ENCODE data around the gene FGF18. TPM values are rescaled to one million over a fixed set of nuclear protein-coding genes. Genes with fewer than 3 reads are reported as not detected.
A peak's percentile ranks its signal among the peaks of the same experiment; 100 is the strongest.

FGF18 gene
- total RNA-seq, 2 donors from 2014 or later = not detected

DNA sequence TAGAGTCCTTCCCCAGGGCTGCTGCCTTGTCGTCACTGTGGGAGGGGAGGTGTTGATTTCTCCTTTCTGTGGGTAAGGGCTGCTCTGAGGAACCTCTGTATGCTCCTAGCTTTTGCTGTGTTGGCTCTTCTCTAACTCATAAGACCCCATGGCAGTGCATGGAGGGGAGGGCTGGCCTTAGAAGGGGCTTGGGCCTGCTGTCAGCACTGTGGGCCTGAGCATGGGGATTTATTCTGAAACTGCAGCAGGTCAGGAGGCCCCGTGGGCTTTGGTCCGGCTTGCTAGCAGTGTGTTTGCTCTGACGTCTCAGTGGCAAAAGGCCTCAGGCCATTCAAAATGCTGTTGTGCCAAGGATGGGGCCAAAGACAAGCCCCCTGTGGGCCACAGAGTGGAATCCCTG is 6.8 kb downstream of the FGF18 start:
- no peak for ATAC-seq
- intact Hi-C loops (cut with DNase I) = loop anchor here (10.0 kb wide), 2 partner anchors 469 to 629 kb away; no protein-coding TSS in a partner anchor
- 87% methylated on average over 4 of the region's 4 CpGs; no CpG with 5 or more reads in 1 of the 2 donors for WGBS, 2 donors
- TF ChIP-seq POLR2A (IDR thresholded peaks at IDR 0.05) = no peak
- TF ChIP-seq, protein P1, sequence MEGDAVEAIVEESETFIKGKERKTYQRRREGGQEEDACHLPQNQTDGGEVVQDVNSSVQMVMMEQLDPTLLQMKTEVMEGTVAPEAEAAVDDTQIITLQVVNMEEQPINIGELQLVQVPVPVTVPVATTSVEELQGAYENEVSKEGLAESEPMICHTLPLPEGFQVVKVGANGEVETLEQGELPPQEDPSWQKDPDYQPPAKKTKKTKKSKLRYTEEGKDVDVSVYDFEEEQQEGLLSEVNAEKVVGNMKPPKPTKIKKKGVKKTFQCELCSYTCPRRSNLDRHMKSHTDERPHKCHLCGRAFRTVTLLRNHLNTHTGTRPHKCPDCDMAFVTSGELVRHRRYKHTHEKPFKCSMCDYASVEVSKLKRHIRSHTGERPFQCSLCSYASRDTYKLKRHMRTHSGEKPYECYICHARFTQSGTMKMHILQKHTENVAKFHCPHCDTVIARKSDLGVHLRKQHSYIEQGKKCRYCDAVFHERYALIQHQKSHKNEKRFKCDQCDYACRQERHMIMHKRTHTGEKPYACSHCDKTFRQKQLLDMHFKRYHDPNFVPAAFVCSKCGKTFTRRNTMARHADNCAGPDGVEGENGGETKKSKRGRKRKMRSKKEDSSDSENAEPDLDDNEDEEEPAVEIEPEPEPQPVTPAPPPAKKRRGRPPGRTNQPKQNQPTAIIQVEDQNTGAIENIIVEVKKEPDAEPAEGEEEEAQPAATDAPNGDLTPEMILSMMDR (IDR thresholded peaks at IDR 0.05) = no peak
- no peak overlapping the region for H3K4me3 ChIP-seq
- H3K4me1 ChIP-seq = peaks cover under 1% of the 10 kb centered on the region
- H3K27ac ChIP-seq = no peak overlapping the region
- H3K36me3 ChIP-seq (replicated peaks in 1 of 2; ENCODE audit: insufficient read depth in 1 of 2, low read depth in 2 of 2) = no peaks in the 10 kb centered on the region
- H3K27me3 ChIP-seq = no peaks in the 10 kb centered on the region
- DNase-seq = no peak
- no peaks in the 10 kb centered on the region for H3K9me3 ChIP-seq

DNA sequence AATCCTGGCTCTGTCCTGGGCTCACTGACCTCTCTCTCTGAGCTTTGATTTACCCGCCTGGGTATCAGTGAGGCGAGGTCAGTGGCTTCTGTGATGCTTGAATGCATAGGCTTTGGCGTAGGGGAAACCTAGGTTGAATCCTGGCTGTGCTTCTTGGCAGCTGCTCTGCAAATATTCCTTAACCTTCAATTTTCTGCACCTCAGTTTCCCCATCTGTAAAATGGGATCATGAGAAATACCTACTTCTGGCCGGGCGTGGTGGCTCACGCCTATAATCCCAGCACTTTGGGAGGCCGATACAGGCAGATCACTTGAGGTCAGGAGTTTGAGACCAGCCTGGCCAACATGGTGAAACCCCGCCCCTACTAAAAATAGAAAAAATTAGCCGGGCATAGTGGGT is 7.2 kb downstream of the FGF18 start:
- Histone ChIP-seq H3K4me3 (no peak overlapping the region), H3K27me3 (no peaks in the 10 kb centered on the region), H3K36me3 (replicated peaks in 1 of 2; ENCODE audit: insufficient read depth in 1 of 2, low read depth in 2 of 2) (no peaks in the 10 kb centered on the region), H3K27ac (no peak overlapping the region), H3K4me1 (no peaks in the 10 kb centered on the region), H3K9me3 (no peaks in the 10 kb centered on the region)
- no peak for ATAC-seq
- DNase-seq = no peak
- WGBS, 2 donors = 91 to 95% methylated on average over 7 to 9 of the region's 9 CpGs
- intact Hi-C loops (cut with DNase I) = loop anchor here (10.0 kb wide), 2 partner anchors 468 to 628 kb away; no protein-coding TSS in a partner anchor
- TF ChIP-seq, protein P1 (IDR thresholded peaks at IDR 0.05) = no peak
- TF ChIP-seq POLR2A (IDR thresholded peaks at IDR 0.05) = no peak

DNA sequence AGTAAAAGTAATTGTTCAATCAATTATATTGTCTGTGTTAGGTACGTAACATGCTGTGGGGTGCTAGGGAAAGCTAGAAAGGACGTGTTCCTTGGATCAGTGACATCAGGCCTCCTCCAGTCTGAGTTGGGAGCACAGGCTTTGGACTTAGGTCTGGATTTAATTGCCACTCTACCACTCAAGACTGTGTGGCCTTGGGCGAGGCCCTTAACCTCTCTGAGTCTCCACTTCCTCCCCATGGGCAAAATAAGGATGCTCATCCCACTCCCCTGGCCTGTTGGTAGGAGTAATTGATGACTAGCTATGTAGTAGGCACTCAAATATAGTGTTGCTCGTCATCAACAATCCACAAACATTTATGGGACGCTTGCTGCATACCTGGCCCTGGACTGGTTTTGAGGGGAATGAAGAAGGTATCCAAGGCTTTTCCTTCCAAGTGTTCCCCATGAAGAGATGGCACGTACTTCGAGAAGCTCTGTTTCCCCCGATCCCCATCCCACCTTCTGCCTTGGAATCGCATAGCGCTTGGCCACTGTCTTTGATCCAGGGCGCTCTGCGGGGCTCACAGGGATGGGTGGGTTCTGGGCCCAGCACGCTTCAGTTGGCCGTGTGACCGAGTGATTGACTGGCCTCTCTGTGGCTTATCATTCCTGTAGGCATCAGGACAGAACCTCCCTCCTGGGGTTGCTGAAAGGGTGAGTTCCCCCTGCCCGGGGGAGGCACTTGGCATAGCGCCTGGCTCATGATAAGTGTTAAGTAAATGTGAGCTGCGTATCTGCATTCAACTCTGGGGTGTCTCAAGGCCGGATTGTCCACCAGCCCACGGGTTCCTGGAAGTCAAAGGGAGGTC is 8.1 kb downstream of the FGF18 start:
- Histone ChIP-seq H3K4me3 (no peak overlapping the region), H3K9me3 (no peaks in the 10 kb centered on the region), H3K27ac (no peak overlapping the region), H3K36me3 (replicated peaks in 1 of 2; ENCODE audit: insufficient read depth in 1 of 2, low read depth in 2 of 2) (no peaks in the 10 kb centered on the region), H3K4me1 (no peaks in the 10 kb centered on the region), H3K27me3 (no peaks in the 10 kb centered on the region)
- TF ChIP-seq, protein P1 (IDR thresholded peaks at IDR 0.05) = no peak
- TF ChIP-seq POLR2A (IDR thresholded peaks at IDR 0.05) = no peak
- 67 to 79% methylated on average over 16 to 20 of the region's 20 CpGs for WGBS, 2 donors
- ATAC-seq (peak; percentile 24), DNase-seq (peak in 1 of 4 donors; percentile 44)
- intact Hi-C loops (cut with DNase I) = loop anchor here (10.0 kb wide), 2 partner anchors 467 to 627 kb away; no protein-coding TSS in a partner anchor

DNA sequence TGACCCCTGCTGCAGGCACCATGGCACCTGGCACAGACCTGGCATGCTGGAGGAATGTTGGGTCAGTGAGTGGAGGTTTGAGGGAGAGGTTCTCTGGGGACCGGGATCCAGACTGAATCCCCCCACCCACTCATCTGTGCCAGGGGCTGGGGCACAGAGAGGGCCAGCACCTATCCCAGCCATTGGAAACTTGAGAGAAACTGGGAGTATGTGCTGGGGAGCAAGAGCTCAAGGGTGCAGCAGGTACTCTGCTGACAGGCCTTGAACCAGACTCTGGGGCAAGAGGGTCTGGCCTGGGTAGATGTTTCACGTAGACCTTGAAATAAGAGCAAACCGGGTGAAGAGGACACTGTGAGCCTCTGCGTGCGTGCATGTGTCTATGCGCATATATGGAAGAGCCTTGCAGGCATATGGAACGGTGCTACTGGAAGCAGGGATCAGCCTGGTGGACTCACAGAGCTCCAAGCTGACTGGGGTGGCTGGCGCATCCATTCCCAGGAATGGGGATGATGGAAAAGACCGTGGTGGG is 8.8 kb downstream of the FGF18 start:
- ATAC-seq = no peak
- Histone ChIP-seq H3K4me3 (no peak overlapping the region), H3K27ac (no peak overlapping the region), H3K36me3 (replicated peaks in 1 of 2; ENCODE audit: insufficient read depth in 1 of 2, low read depth in 2 of 2) (no peaks in the 10 kb centered on the region), H3K9me3 (no peaks in the 10 kb centered on the region), H3K4me1 (no peaks in the 10 kb centered on the region), H3K27me3 (no peaks in the 10 kb centered on the region)
- TF ChIP-seq POLR2A (IDR thresholded peaks at IDR 0.05) = no peak
- TF ChIP-seq, protein P1 (IDR thresholded peaks at IDR 0.05) = no peak
- intact Hi-C loops (cut with DNase I) = loop anchor here (10.0 kb wide), 2 partner anchors 467 to 627 kb away; no protein-coding TSS in a partner anchor
- 86 to 92% methylated on average over 8 to 9 of the region's 9 CpGs for WGBS, 2 donors
- DNase-seq = no peak
